NCI-H1092 treated with DMSO at 0.1 percent for 48 hours (cell line): ENCODE measurements around the gene LCNL1.
"Not testable (repeated sequence)": the region's sequence is repeated elsewhere in the genome, so short reads cannot be mapped to it uniquely, and the experiment has no call there.

Source experiments
- DNase-seq: peaks from one replicate; lab custom pipeline; 2025; lab: John Stamatoyannopoulos, UW

LCNL1 gene

DNA sequence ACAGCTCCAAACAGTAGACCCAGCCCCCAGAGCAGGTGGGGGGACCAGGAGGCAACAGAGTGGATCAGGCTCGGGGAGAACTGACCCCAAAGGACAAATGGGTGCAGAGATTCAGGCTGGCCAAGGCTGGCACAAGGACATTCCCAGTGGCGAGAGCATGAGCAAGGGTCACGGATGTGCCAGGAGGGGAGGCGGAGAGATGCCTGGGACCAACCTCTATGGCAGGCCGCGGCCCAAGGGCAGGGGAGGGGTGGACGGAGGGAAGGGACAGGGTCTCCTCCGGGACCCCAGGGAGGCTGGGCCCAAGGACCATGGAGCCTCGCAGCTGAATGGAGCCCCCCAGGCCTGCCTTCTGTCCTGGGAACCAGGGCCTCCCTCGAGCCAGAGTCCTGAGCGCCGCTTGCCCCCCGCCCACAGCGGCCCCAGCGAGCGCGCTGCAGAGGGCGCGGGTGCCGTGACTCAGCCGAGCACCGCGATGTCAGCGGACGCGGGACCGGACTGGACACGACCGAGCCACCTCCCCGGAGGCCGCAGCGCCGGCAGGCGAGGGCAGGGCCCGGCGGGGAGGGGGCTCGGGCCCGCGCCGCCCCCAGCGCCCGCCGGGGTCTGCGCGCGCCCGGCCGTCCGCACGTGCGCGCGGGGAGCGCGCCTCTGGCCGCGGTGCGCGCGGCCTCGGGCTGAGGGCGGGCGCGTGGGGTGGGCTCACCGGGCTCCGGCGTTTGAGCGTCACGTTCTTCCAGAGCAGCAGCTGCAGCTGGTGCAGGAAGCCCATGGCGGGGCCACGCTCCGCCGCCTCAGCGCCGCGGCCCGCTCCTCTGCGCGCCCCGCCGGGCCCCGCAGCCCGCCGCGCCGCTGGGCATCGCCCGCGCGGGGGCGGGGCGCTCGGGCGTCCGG lies 44.8 kb downstream of the LCNL1 start, which contains the start of gene ABCA2:
TSS of gene ABCA2 (minus strand) at position 869 of the 894 bp plus-strand sequence. CDS start at position 772, 97 bp downstream.
- no peak for DNase-seq

DNA sequence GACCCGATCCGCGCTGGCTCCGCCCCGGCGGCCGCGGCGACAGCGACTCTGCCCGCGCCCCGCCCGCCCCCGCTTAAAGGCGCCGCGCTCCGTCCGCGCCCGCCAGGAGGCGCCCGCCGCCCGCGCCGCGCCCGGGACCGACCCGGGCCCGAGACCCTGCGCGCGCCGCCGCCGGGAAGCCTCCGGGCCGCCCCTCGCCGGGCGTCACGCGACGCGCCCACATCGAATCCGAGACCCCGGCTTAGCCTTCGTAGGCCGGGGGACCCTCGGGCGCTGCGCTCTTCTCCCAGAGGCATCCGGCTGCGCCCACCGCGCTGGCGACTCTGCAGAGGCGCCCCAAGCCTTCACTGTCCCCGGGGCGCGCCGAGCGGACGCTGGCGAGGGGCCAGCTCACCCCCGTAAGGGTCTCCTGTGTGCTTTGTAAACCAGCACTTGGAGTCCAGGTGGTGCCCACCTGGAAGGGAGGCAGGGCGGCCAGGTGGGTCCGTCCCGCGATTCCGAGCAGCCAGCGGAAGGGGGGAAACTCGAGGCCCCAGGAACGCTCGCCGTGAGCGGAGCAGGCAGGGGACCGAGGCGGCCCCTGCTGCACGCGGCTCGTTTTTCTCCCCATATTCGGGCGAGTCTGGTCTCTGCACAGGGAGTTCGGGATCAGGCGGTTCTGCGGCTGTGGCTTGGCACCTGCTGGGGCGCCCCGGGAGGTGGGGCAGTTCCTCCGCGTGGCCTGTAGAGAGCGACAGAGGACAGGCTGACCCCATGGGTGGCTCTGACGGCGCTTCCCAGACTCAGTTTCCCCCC lies 45.7 kb downstream of the LCNL1 start:
- DNase-seq, result peak; percentile 44

DNA sequence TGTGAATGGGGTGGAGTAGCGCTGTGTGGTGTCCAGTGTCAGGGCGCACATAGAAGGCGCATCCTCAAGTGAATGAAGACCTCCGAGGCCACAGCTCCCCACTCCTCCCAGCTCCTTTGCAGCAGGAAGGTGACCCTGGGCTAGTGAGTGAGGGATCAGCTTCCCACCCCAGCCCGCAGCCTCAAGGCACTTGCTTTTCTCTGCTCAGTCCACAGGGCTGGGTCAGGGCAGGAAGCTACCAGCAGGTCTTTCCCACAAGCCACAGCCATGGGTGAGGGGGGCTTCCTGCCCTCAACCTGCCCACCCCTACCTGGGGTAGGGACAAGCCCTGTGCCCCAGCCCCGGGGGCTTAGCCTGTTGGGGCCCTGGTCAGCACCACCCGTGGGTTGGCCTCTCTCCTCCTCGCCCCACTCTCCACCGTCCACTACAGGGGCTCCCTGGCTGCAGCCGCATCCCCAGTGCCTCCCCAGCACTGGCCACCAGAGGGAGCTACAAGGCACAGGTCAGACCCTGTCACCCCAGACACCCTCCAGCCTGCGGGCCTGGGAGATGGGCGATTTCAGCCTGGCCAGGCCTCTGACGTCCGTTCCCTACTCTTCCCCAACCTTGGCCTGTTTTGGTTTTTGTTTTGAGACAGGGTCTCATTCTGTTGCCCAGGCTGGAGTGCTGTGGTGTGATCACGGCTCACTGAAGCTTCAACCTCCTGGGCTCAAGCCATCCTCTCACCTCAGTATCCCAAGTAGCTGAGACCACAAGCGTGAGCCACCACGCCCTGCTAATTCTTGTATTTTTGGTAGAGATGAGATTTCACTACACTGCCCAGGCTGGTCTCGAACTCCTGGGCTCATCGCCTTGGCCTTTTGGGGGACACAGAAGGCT lies 46.5 kb downstream of the LCNL1 start:
- DNase-seq, result peak; percentile 49

DNA sequence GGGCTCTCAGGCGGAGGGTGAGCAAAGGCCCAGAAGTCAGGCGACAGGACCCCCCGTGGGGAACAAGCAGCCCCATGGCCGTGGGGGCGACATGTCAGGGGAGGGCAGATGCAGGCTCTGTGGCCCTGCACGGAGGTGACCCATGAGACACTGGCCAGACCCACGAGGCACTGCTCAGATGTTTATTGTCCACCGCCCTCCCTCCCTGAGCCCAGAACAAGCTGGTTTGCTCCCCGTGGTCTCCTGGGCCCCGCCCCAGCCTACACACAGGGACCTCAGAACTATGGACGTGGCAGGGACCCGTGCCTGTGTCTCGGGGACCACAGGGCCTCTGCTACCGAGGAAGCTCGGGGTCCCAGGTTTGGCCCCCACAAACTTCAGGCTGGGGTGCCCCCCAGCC lies 47.2 kb downstream of the LCNL1 start:
- DNase-seq, result no peak

DNA sequence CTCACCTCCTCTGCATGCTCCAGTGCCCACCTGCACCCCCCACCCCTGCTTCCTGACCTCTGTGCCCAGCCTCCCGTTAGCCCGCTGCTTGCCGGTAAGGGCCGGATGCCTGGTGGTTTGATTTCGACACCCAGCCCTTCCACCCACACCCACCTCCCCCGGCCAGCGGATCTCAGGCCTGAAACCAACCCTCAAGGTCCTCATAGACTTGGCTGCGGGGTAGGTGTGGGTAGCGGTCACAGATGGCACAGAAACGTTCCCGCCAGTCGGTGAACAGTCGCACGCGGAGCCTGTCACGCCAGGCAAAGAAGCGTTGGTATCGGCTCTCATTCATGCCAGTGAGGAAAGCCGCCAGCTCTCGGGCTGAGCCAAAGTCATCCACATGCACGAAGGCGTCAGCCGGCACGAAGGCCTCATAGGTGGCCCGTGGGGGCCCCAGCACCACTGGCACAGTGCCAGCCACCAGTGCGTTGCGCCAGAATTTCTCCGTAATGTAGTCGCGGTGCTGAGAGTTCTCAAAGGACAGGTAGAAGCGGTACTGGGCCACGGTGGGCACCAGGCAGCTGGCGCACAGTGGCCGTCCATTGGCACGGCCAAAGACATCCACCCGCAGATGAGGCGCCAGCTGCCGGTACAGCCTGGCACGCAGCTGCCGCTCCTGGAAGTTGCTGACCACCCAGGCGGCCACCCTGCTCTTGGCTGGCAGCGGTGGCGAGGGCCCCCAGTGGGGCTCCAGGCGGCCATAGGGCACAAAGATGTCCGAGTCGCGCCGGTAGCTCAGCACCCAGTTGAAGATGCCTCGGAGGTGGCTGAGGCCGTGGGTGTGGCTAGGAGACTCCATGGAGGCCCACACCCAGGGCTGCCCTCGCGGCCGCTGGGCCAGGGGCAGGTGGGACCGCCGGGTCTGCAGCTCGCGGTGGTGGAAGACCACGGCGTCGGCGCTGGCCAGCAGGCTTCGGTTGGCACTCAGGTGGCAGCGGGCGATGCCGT lies 48.0 kb downstream of the LCNL1 start:
- DNase-seq, result no peak

DNA sequence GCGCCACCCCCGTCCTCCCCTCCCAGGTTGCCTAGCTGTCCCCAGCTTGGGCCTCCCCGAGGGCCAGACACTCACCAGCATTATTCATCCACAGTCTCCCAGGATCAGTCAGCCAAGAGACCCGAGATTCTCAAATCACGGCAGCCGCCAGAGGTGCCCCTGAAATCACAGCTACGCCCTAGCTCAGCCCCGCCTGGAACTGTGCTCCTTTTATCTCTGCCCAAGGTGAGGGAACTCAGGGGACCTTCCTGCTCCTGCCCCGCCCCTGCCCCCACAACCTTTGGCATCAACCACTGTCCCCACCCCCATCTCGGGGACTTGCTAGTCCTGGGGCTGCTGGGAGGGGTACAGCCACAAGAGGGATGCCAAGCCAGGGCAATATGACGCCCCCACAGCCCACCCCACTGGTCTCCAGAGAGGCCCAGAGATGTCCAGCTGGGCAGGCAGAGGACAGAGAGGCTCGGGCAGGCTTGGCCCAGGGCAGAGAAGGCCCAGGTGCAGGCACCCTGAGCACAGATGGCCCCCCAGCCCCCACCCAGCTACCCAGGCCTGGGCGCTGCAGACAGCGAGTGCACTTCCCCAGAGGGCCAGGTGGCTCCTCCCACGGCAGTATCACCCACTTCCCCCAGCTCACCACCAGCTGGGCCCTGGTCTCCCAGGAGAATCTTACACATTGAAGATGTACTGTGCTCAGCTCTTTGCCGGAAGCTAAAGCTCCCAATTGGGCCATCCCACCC lies 49.3 kb downstream of the LCNL1 start, which contains the start of gene FUT7:
TSS of gene FUT7 (minus strand) at position 185 of the 737 bp plus-strand sequence. CDS start at position 88, 97 bp downstream.
- DNase-seq, result no peak

DNA sequence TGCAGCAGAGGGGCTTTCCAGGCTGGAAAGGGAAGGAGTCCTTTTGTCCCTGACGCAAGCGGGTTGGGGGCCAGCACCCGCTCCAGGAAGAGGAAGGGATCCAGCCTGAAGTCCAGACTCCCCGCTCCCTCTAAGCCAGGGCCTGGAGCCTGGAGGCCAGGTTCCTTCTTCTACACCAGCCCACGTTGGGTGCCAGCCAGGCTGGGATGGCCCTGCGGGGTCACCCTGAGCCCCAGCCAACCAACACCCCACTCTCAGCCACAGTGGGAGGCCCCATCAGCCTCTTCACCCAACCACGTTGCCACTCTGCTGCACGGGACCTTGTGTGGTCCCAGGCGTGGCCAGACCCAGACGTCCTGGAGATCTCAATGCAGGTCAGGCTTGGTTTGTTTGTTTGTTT lies 50.1 kb downstream of the LCNL1 start:
- no peak for DNase-seq

DNA sequence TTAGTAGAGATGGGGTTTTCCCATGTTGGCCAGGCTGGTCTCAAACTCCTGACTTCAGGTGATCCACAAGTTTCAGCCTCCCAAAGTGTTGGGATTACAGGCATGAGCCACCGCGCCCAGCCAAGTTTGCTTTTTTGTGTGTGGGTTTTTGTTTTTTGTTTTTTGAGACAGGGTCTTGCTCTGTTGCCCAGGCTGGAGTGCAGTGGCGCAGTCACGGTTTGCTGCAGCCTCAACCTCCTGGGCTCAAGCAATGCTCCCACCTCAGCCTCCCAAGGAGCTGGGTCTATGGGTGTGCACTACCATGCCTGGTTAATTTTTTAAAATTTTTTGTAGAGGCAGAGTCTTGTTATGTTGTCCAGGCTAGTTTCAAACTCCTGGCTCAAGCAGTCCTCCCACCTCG lies 50.7 kb downstream of the LCNL1 start:
- not testable (repeated sequence) for DNase-seq

DNA sequence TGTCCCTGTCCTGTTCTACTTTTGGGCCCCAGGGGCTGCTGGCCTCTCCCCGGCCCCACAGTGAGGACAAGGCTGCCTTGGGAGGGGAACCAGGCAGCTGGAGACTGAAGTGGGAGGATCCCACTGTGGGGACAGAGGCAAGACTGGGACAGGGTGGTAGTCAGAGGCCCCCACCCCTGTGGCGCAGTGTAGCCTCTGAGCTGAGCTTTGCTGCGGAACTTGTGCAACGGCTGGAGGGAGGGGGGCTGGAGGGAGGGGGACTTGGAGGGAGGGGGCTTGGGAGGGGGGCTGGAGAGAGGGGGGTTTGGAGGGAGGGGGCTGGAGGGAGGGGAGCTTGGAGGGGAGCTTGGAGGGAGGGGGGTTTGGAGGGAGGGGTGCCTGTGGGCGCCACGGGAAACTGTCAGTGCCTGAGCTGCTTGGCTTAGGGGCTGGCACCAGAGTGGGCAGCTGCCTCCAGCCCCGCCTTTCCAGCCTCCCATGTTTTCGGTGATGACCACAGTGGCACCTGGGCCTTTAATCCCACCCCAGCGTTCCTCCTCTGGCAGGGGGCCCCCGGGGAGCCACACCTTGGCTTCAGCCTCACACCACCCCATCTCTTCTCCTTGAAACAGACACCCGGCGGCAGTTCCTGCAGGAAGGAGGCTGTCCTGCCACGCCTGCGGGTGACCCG lies 51.4 kb downstream of the LCNL1 start:
- no peak for DNase-seq

DNA sequence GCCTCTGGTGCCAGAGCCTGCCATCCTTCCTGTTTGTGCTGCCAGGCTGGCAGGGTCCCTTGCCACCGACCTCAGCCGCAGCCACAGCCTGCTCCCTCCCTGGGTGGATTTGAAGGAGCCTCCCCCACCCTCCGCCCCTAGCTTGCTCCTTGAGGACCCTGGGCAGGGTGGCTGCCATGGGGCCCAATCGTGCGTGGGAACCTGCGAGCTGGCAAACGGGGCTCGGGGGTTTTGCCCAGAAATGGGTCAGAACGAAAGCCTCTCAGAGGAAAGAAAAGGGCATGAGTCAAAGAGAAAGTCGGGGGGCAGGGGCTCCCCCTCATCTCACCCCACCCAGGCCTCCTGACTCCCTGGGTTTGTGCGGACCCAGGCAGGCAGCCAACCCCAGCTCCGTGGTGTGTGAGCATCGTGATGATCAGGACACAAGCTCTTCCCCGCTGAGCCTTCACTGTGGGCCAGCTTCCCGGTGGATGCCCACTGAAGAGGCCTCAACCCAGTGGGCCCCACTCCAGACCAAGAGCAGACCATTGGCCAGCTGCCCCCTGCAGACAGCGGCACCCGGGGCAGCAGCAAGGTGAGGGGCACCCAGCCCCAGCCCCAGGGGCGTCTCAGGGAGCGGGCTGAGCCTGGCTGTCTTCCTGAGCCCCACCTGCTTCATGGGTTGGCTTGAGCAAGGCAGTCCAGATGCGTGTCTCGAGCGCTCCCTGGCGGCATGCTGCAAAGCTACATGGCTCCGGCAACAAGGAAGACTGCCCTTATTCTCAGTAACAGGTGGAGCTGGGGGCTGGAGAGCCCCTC lies 52.1 kb downstream of the LCNL1 start:
- DNase-seq, result peak; percentile 91
